ENCODE measurements around the gene IPPK. TPM values are rescaled to one million over a fixed set of nuclear protein-coding genes. Genes with fewer than 3 reads are reported as not detected.
A peak's percentile ranks its signal among the peaks of the same experiment; 100 is the strongest.
"Not testable (repeated sequence)": the region's sequence is repeated elsewhere in the genome, so short reads cannot be mapped to it uniquely, and the experiment has no call there.

The IPPK gene
- polyA plus RNA-seq, 4 donors = 3.0 to 6.8 (median 4.7) TPM

- no peak overlapping the region for H3K27ac ChIP-seq (ENCODE audit: low read depth in 1 of 3, low read length in 2 of 3)
- 90 to 95% (median 92%) methylated on average over 10 of the region's 10 CpGs for WGBS, 3 donors
- no peak for DNase-seq
- H3K9me3 ChIP-seq (ENCODE audit: control insufficient read depth in 2 of 2, insufficient read depth in 1 of 2, low read depth in 1 of 2, low read length in 1 of 2) = peaks cover 0 to 9% of the 10 kb centered on the region in 2 donors
- H3K27me3 ChIP-seq (ENCODE audit: control insufficient read depth in 3 of 3, insufficient read depth in 3 of 3, low read length in 3 of 3) = no peaks in the 10 kb centered on the region
- no peaks in the 10 kb centered on the region for H3K36me3 ChIP-seq (ENCODE audit: control insufficient read depth in 3 of 3, insufficient read depth in 2 of 3, low read depth in 1 of 3, low read length in 3 of 3)
- no peak overlapping the region for H3K4me3 ChIP-seq (ENCODE audit: low read depth in 1 of 3, low read length in 3 of 3)
- H3K4me1 ChIP-seq (ENCODE audit: control insufficient read depth in 3 of 3, insufficient read depth in 2 of 3, low read depth in 1 of 3, low read length in 2 of 3) = peaks cover 0 to 8% (median 0%) of the 10 kb centered on the region in 3 donors
- FAIRE-seq = no peak
These were observed 67.5 kb downstream of the IPPK start for GRCh38 chr9:92602413-92602812.

GRCh38 chr9:92601451-92601850 lies 68.5 kb downstream of the IPPK start:
- 84 to 90% (median 89%) methylated on average over 12 of the region's 12 CpGs for WGBS, 3 donors
- peak overlapping the region in 1 of 3 donors; percentile 87 for H3K27ac ChIP-seq (ENCODE audit: low read depth in 1 of 3, low read length in 2 of 3)
- DNase-seq (no peak), FAIRE-seq (no peak)
- H3K4me3 ChIP-seq (ENCODE audit: low read depth in 1 of 3, low read length in 3 of 3) = no peak overlapping the region
- no peaks in the 10 kb centered on the region for H3K27me3 ChIP-seq (ENCODE audit: control insufficient read depth in 3 of 3, insufficient read depth in 3 of 3, low read length in 3 of 3)
- H3K4me1 ChIP-seq (ENCODE audit: control insufficient read depth in 3 of 3, insufficient read depth in 2 of 3, low read depth in 1 of 3, low read length in 2 of 3) = peaks cover 0 to 8% (median 0%) of the 10 kb centered on the region in 3 donors
- H3K9me3 ChIP-seq (ENCODE audit: control insufficient read depth in 2 of 2, insufficient read depth in 1 of 2, low read depth in 1 of 2, low read length in 1 of 2) = peaks cover 0 to 9% of the 10 kb centered on the region in 2 donors
- H3K36me3 ChIP-seq (ENCODE audit: control insufficient read depth in 3 of 3, insufficient read depth in 2 of 3, low read depth in 1 of 3, low read length in 3 of 3) = no peaks in the 10 kb centered on the region

DNA sequence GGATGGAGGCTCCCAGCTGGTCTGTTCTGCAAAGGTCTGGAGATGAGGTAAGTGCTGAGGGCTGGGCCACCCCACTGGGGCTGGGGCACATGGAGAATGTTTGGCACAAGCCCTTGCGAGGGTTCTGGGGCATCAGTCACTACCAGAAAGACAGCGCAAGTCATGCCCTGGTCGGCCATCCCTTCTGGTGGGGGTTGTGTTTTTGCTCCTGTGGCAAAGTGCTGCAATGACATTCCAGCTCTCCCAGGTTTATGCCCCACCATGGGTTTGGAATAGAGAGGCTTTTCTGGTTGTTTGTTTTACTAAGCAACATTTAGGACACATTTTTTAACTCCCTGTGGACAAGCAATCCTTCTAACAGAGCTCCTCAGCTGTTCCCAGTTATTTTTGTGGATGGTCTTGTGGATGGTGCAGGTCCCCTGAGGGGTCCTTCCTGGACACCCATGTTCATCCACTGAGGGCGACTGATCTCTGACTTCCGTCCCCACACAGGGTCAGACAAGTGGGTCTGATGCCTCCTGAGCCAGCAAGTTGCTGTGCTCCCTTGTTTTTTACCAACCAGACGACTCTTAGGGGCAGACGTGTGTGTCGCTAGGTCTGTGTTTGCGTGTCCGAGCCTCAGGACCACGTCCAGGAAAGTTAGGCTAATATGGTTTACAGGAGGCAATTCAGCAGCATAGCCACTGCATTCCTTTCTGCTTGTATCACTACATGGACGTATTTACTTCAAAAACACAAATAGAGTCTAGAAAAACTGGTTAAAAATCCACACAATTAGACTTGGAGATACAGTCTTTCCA lies 69.3 kb downstream of the IPPK start:
- Histone ChIP-seq H3K36me3 (ENCODE audit: control insufficient read depth in 3 of 3, insufficient read depth in 2 of 3, low read depth in 1 of 3, low read length in 3 of 3) (no peaks in the 10 kb centered on the region), H3K27me3 (ENCODE audit: control insufficient read depth in 3 of 3, insufficient read depth in 3 of 3, low read length in 3 of 3) (no peaks in the 10 kb centered on the region), H3K9me3 (ENCODE audit: control insufficient read depth in 2 of 2, insufficient read depth in 1 of 2, low read depth in 1 of 2, low read length in 1 of 2) (peaks cover 0 to 6% of the 10 kb centered on the region in 2 donors), H3K4me3 (ENCODE audit: low read depth in 1 of 3, low read length in 3 of 3) (no peak overlapping the region), H3K4me1 (ENCODE audit: control insufficient read depth in 3 of 3, insufficient read depth in 2 of 3, low read depth in 1 of 3, low read length in 2 of 3) (peaks cover 0 to 8% (median 0%) of the 10 kb centered on the region in 3 donors), H3K27ac (ENCODE audit: low read depth in 1 of 3, low read length in 2 of 3) (peak overlapping the region in 1 of 3 donors; percentile 87)
- DNase-seq (no peak), FAIRE-seq (no peak)
- 69 to 91% (median 89%) methylated on average over 12 of the region's 12 CpGs for WGBS, 3 donors

- H3K36me3 ChIP-seq (ENCODE audit: control insufficient read depth in 3 of 3, insufficient read depth in 2 of 3, low read depth in 1 of 3, low read length in 3 of 3) = no peaks in the 10 kb centered on the region
- peak overlapping the region in 2 of 3 donors; percentile 4 to 27 for H3K27ac ChIP-seq (ENCODE audit: low read depth in 1 of 3, low read length in 2 of 3)
- FAIRE-seq (no peak), DNase-seq (no peak)
- H3K4me3 ChIP-seq (ENCODE audit: low read depth in 1 of 3, low read length in 3 of 3) = no peak overlapping the region
- 72 to 89% (median 79%) methylated on average over 4 of the region's 4 CpGs for WGBS, 3 donors
- H3K27me3 ChIP-seq (ENCODE audit: control insufficient read depth in 3 of 3, insufficient read depth in 3 of 3, low read length in 3 of 3) = no peaks in the 10 kb centered on the region
- H3K9me3 ChIP-seq (ENCODE audit: control insufficient read depth in 2 of 2, insufficient read depth in 1 of 2, low read depth in 1 of 2, low read length in 1 of 2) = peaks cover 0 to 6% of the 10 kb centered on the region in 2 donors
- peaks cover 0 to 8% (median 0%) of the 10 kb centered on the region in 3 donors for H3K4me1 ChIP-seq (ENCODE audit: control insufficient read depth in 3 of 3, insufficient read depth in 2 of 3, low read depth in 1 of 3, low read length in 2 of 3)
These were observed 69.9 kb downstream of the IPPK start for GRCh38 chr9:92599938-92600461.

DNA sequence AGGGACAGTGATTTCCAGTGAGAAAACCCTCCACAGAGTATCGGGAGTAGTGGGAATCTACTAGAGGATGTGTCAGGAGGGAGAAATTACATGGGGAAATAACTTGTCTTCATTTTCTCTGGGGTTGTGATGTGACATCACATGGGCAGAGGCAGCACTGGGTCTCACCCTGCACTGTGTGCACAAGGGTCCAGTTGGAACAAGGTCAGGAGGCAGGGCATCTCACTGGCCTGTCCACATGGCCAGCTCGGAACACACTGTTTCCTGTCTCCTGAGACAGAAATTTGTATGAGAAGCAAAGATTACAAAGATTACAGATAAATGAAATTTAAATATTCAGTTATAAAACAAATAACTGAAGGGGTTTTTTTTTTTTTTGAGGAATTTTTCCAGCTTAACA lies 71.5 kb downstream of the IPPK start:
- H3K36me3 ChIP-seq (ENCODE audit: control insufficient read depth in 3 of 3, insufficient read depth in 2 of 3, low read depth in 1 of 3, low read length in 3 of 3) = no peaks in the 10 kb centered on the region
- H3K4me3 ChIP-seq (ENCODE audit: low read depth in 1 of 3, low read length in 3 of 3) = no peak overlapping the region
- no peak for FAIRE-seq
- H3K4me1 ChIP-seq (ENCODE audit: control insufficient read depth in 3 of 3, insufficient read depth in 2 of 3, low read depth in 1 of 3, low read length in 2 of 3) = peaks cover 0 to 8% (median 0%) of the 10 kb centered on the region in 3 donors
- no peak for DNase-seq
- no peaks in the 10 kb centered on the region for H3K9me3 ChIP-seq (ENCODE audit: control insufficient read depth in 2 of 2, insufficient read depth in 1 of 2, low read depth in 1 of 2, low read length in 1 of 2)
- WGBS, 3 donors = 81 to 95% (median 92%) methylated on average over 2 of the region's 2 CpGs
- H3K27me3 ChIP-seq (ENCODE audit: control insufficient read depth in 3 of 3, insufficient read depth in 3 of 3, low read length in 3 of 3) = no peaks in the 10 kb centered on the region
- no peak overlapping the region for H3K27ac ChIP-seq (ENCODE audit: low read depth in 1 of 3, low read length in 2 of 3)

DNA sequence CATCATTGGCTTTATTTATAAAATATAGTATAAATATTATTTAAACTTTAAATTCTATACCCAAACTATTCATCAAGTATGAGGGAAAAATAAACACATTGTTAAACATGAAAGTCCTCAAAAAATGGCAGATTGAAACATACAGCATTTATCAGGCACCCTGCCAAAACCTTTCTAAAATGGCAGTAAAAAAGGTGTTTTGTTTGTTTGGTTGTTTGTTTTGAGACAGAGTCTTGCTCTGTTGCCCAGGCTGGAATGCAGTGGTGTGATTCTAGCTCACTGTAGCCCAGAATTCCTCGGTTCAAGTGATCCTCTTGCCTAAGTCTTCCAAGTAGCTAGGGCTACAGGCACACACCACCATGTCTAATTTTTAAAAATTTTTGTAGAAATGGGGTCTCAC lies 74.0 kb downstream of the IPPK start:
- Histone ChIP-seq H3K4me1 (ENCODE audit: control insufficient read depth in 3 of 3, insufficient read depth in 2 of 3, low read depth in 1 of 3, low read length in 2 of 3) (peaks cover 0 to 8% (median 0%) of the 10 kb centered on the region in 3 donors), H3K9me3 (ENCODE audit: control insufficient read depth in 2 of 2, insufficient read depth in 1 of 2, low read depth in 1 of 2, low read length in 1 of 2) (no peaks in the 10 kb centered on the region), H3K27ac (ENCODE audit: low read depth in 1 of 3, low read length in 2 of 3) (no peak overlapping the region), H3K27me3 (ENCODE audit: control insufficient read depth in 3 of 3, insufficient read depth in 3 of 3, low read length in 3 of 3) (no peaks in the 10 kb centered on the region), H3K36me3 (ENCODE audit: control insufficient read depth in 3 of 3, insufficient read depth in 2 of 3, low read depth in 1 of 3, low read length in 3 of 3) (no peaks in the 10 kb centered on the region), H3K4me3 (ENCODE audit: low read depth in 1 of 3, low read length in 3 of 3) (no peak overlapping the region)
- no peak for FAIRE-seq
- DNase-seq = no peak
- 67 to 95% (median 83%) methylated on average over 1 of the region's 1 CpG for WGBS, 3 donors

GRCh38 chr9:92595075-92595474 lies 74.9 kb downstream of the IPPK start:
- FAIRE-seq = not testable (repeated sequence)
- 94 to 100% (median 95%) methylated on average over 1 of the region's 1 CpG for WGBS, 3 donors

GRCh38 chr9:92592946-92593861 lies 76.7 kb downstream of the IPPK start:
- no peaks in the 10 kb centered on the region for H3K4me1 ChIP-seq (ENCODE audit: control insufficient read depth in 3 of 3, insufficient read depth in 2 of 3, low read depth in 1 of 3, low read length in 2 of 3)
- no peaks in the 10 kb centered on the region for H3K36me3 ChIP-seq (ENCODE audit: control insufficient read depth in 3 of 3, insufficient read depth in 2 of 3, low read depth in 1 of 3, low read length in 3 of 3)
- WGBS, 3 donors = 58 to 86% (median 65%) methylated on average over 7 of the region's 7 CpGs
- H3K9me3 ChIP-seq (ENCODE audit: control insufficient read depth in 2 of 2, insufficient read depth in 1 of 2, low read depth in 1 of 2, low read length in 1 of 2) = no peaks in the 10 kb centered on the region
- H3K27ac ChIP-seq (ENCODE audit: low read depth in 1 of 3, low read length in 2 of 3) = no peak overlapping the region
- no peaks in the 10 kb centered on the region for H3K27me3 ChIP-seq (ENCODE audit: control insufficient read depth in 3 of 3, insufficient read depth in 3 of 3, low read length in 3 of 3)
- DNase-seq (no peak), FAIRE-seq (no peak)
- H3K4me3 ChIP-seq (ENCODE audit: low read depth in 1 of 3, low read length in 3 of 3) = no peak overlapping the region

More at GRCh38 chr9:92595075-92595474, 74.9 kb downstream of the IPPK start:
- not testable (repeated sequence) for H3K4me3 ChIP-seq (ENCODE audit: low read depth in 1 of 3, low read length in 3 of 3); H3K27me3 ChIP-seq (ENCODE audit: control insufficient read depth in 3 of 3, insufficient read depth in 3 of 3, low read length in 3 of 3); H3K9me3 ChIP-seq (ENCODE audit: control insufficient read depth in 2 of 2, insufficient read depth in 1 of 2, low read depth in 1 of 2, low read length in 1 of 2); DNase-seq; H3K27ac ChIP-seq (ENCODE audit: low read depth in 1 of 3, low read length in 2 of 3); H3K36me3 ChIP-seq (ENCODE audit: control insufficient read depth in 3 of 3, insufficient read depth in 2 of 3, low read depth in 1 of 3, low read length in 3 of 3); H3K4me1 ChIP-seq (ENCODE audit: control insufficient read depth in 3 of 3, insufficient read depth in 2 of 3, low read depth in 1 of 3, low read length in 2 of 3)

Data from small intestine (tissue), 7 donors.